GM12878 (cell line): ENCODE data around the gene SLC6A3.
A peak's percentile ranks its signal among the peaks of the same experiment; 100 is the strongest.

Experiments used
- ASH2L ChIP-seq: fragments of 300-600, 200-600 bp; sonication (generic); IDR thresholded peaks from 2 replicates; pipeline ENCODE4 v1.6.1; 2017; ENCODE audit warnings: low read depth, mild to moderate bottlenecking, borderline replicate concordance
- EP300 ChIP-seq, 2 experiments: fragments of 150-350 bp in 1 of 2; IDR thresholded peaks; 2 replicates each; pipeline ENCODE4 v1.6.1; 2011 to 2012; ENCODE audit warnings: low read depth in 2 of 2, low read length in 2 of 2, borderline replicate concordance in 1 of 2, improper control_type of control experiment in 1 of 2, inconsistent platforms in 1 of 2; ENCODE audit not compliant: control insufficient read depth in 1 of 2
- ESRRA ChIP-seq: IDR thresholded peaks from 2 replicates; pipeline ENCODE4 v1.6.1; 2012; ENCODE audit warnings: mild to moderate bottlenecking, low read length, improper control_type of control experiment
- JUND ChIP-seq: IDR thresholded peaks from 2 replicates; pipeline ENCODE4 v1.6.1; 2012; ENCODE audit warnings: low read depth, mild to moderate bottlenecking, low read length, improper control_type of control experiment, moderate library complexity
- LARP7 ChIP-seq: fragments of 450-650 bp; IDR thresholded peaks from 2 replicates; pipeline ENCODE4 v1.6.1; 2017; ENCODE audit warnings: mild to moderate bottlenecking
- MYC ChIP-seq: IDR thresholded peaks from 2 replicates; pipeline ENCODE4 v1.6.1; 2011; ENCODE audit warnings: mild to moderate bottlenecking, low read length, moderate library complexity, inconsistent platforms; ENCODE audit not compliant: insufficient read depth, insufficient replicate concordance, insufficient read length, severe bottlenecking
- NFYA ChIP-seq: IDR thresholded peaks from 2 replicates; pipeline ENCODE4 v1.6.1; 2011; ENCODE audit warnings: low read depth, mild to moderate bottlenecking, low read length, improper control_type of control experiment, borderline replicate concordance
- POLR2A ChIP-seq: IDR thresholded peaks from 2 replicates; pipeline ENCODE4 v1.6.1; 2011; ENCODE audit warnings: low read depth, mild to moderate bottlenecking, low read length
- POLR2AphosphoS5 ChIP-seq: IDR thresholded peaks from 2 replicates; pipeline ENCODE4 v1.6.1; 2011; ENCODE audit warnings: mild to moderate bottlenecking, low read length, inconsistent platforms
- SUZ12 ChIP-seq: fragments of 200-600 bp; sonication (generic); IDR thresholded peaks from one replicate; pipeline ENCODE4 v1.6.1; 2018; ENCODE audit warnings: antibody characterized with exemption, mild to moderate bottlenecking; ENCODE audit not compliant: unreplicated experiment
- TF ChIP-seq, protein P1 (sequence below), 3 experiments: IDR thresholded peaks in 2 of 3; conservative IDR thresholded peaks in 1 of 3; 2 replicates each; pipeline ENCODE4 v1.5.1; 2011; ENCODE audit warnings: low read depth in 3 of 3, low read length in 3 of 3, mild to moderate bottlenecking in 3 of 3, control low read depth in 2 of 3, moderate library complexity in 2 of 3, inconsistent platforms in 1 of 3, mixed read lengths in 1 of 3; ENCODE audit not compliant: control insufficient read depth in 2 of 3, insufficient read depth in 1 of 3; ENCODE audit errors: extremely low read depth in 1 of 3
- TF ChIP-seq, protein P2 (sequence below): IDR thresholded peaks from 2 replicates; pipeline ENCODE4 v1.6.1; 2012; ENCODE audit warnings: mild to moderate bottlenecking, low read depth, low read length
- TF ChIP-seq, protein P3 (sequence below): IDR thresholded peaks from 2 replicates; pipeline ENCODE4 v1.6.1; 2012; ENCODE audit warnings: low read length, inconsistent platforms

DNA sequence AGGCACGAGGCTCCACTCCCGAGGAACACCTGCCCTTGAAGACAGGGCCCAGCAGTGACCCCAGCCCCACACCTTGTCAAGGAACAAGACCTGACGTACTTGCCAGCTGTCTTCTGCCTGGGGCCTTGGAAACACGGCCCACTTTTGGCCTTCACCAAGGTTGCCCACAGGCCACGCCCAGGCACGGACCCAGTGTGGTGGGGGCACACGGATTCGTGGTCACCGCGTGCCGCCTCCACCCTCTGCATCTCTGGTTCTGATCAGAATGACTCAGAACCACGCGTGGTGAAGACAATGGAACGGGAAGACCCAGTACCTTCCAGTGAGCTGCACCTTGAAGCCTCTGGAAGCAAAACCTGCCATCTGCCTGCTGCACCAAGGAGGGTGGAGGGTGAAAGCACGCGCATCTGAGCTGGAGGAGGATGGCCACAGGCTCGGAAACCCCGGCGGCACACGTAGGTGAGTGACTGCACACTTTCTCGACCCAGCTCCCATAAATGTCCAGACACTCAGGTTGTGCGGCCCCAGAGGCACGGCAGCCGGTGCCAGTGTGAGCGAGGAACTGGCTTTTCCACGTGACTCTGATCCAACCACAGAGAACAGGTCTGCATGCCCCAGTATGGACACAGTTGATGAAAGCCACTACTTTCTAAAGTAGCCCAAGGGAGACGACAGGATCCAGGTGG, 42.0 kb upstream of the SLC6A3 start:
- TF ChIP-seq NFYA (no peak), LARP7 (no peak), SUZ12 (no peak), POLR2A (peak; percentile 43), ESRRA (no peak), ASH2L (no peak), MYC (no peak), POLR2AphosphoS5 (no peak; the same call in 1 of the 2 replicates), JUND (no peak), EP300 (IDR thresholded peaks at IDR 0.05; ENCODE audit: borderline replicate concordance in 1 of 2, control insufficient read depth in 1 of 2, low read depth in 2 of 2, low read length in 2 of 2) (no peak)
- TF ChIP-seq, protein P1, sequence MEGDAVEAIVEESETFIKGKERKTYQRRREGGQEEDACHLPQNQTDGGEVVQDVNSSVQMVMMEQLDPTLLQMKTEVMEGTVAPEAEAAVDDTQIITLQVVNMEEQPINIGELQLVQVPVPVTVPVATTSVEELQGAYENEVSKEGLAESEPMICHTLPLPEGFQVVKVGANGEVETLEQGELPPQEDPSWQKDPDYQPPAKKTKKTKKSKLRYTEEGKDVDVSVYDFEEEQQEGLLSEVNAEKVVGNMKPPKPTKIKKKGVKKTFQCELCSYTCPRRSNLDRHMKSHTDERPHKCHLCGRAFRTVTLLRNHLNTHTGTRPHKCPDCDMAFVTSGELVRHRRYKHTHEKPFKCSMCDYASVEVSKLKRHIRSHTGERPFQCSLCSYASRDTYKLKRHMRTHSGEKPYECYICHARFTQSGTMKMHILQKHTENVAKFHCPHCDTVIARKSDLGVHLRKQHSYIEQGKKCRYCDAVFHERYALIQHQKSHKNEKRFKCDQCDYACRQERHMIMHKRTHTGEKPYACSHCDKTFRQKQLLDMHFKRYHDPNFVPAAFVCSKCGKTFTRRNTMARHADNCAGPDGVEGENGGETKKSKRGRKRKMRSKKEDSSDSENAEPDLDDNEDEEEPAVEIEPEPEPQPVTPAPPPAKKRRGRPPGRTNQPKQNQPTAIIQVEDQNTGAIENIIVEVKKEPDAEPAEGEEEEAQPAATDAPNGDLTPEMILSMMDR (IDR thresholded peaks at IDR 0.05 in 2 of 3, conservative IDR thresholded peaks at IDR 0.05 in 1 of 3; ENCODE audit: control insufficient read depth in 2 of 3, extremely low read depth in 1 of 3, insufficient read depth in 1 of 3, low read depth in 3 of 3, low read length in 3 of 3) = no peak
- TF ChIP-seq, protein P2, sequence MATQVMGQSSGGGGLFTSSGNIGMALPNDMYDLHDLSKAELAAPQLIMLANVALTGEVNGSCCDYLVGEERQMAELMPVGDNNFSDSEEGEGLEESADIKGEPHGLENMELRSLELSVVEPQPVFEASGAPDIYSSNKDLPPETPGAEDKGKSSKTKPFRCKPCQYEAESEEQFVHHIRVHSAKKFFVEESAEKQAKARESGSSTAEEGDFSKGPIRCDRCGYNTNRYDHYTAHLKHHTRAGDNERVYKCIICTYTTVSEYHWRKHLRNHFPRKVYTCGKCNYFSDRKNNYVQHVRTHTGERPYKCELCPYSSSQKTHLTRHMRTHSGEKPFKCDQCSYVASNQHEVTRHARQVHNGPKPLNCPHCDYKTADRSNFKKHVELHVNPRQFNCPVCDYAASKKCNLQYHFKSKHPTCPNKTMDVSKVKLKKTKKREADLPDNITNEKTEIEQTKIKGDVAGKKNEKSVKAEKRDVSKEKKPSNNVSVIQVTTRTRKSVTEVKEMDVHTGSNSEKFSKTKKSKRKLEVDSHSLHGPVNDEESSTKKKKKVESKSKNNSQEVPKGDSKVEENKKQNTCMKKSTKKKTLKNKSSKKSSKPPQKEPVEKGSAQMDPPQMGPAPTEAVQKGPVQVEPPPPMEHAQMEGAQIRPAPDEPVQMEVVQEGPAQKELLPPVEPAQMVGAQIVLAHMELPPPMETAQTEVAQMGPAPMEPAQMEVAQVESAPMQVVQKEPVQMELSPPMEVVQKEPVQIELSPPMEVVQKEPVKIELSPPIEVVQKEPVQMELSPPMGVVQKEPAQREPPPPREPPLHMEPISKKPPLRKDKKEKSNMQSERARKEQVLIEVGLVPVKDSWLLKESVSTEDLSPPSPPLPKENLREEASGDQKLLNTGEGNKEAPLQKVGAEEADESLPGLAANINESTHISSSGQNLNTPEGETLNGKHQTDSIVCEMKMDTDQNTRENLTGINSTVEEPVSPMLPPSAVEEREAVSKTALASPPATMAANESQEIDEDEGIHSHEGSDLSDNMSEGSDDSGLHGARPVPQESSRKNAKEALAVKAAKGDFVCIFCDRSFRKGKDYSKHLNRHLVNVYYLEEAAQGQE = no peak
- TF ChIP-seq, protein P3, sequence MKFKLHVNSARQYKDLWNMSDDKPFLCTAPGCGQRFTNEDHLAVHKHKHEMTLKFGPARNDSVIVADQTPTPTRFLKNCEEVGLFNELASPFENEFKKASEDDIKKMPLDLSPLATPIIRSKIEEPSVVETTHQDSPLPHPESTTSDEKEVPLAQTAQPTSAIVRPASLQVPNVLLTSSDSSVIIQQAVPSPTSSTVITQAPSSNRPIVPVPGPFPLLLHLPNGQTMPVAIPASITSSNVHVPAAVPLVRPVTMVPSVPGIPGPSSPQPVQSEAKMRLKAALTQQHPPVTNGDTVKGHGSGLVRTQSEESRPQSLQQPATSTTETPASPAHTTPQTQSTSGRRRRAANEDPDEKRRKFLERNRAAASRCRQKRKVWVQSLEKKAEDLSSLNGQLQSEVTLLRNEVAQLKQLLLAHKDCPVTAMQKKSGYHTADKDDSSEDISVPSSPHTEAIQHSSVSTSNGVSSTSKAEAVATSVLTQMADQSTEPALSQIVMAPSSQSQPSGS = no peak
